HT1080 (cell line): ENCODE results near the gene TOX2. TPM values are rescaled to one million over a fixed set of nuclear protein-coding genes. Genes with fewer than 3 reads are reported as not detected.

Experiments used
- DNase-seq: peaks from one replicate; pipeline ENCODE4 v3.0.0-alpha.2; 2015; ENCODE audit warnings: low read depth
- total RNA-seq: library from RNA; depleted of rRNA; stranded (reverse); fragments of >200 nt; shearing (Covaris generic); gene quantifications from 2 replicates; pipeline ENCODE4 v1.2.3, GENCODE V29; 2014

TOX2 gene
- total RNA-seq, 1 experiment from 2014 or later: 8.3 TPM

- peak; percentile 29 for DNase-seq
Measured at GRCh38 chr20:43915211-43916072, 790 bp downstream of the TOX2 start.

- DNase-seq: peak; percentile 33
Measured at GRCh38 chr20:43916073-43916880, 1.6 kb downstream of the TOX2 start.

- peak; percentile 53 for DNase-seq
Measured at GRCh38 chr20:43916881-43917371, 2.3 kb downstream of the TOX2 start.

GRCh38 chr20:43917380-43917779, 2.7 kb downstream of the TOX2 start:
- no peak for DNase-seq

- no peak for DNase-seq
Measured at GRCh38 chr20:43919686-43920403, 5.2 kb downstream of the TOX2 start.

- DNase-seq: no peak
Measured at GRCh38 chr20:43920797-43921196, 6.1 kb downstream of the TOX2 start.

- DNase-seq: no peak
Measured at GRCh38 chr20:43921227-43921780, 6.7 kb downstream of the TOX2 start.

- no peak for DNase-seq
Measured at GRCh38 chr20:43922614-43923013, 8.0 kb downstream of the TOX2 start.

- no peak for DNase-seq
Measured at GRCh38 chr20:43923322-43923721, 8.7 kb downstream of the TOX2 start.

- DNase-seq: no peak
Measured at GRCh38 chr20:43923917-43924316, 9.3 kb downstream of the TOX2 start.

- no peak for DNase-seq
Measured at GRCh38 chr20:43925215-43925614, 10.6 kb downstream of the TOX2 start.

- peak; percentile 58 for DNase-seq
Measured at GRCh38 chr20:43925801-43926200, 11.1 kb downstream of the TOX2 start.

GRCh38 chr20:43926287-43927050, 11.8 kb downstream of the TOX2 start:
- DNase-seq: no peak

- DNase-seq: no peak
Measured at GRCh38 chr20:43931976-43932375, 17.3 kb downstream of the TOX2 start.

GRCh38 chr20:43934833-43935232, 20.2 kb downstream of the TOX2 start:
- no peak for DNase-seq

GRCh38 chr20:43936104-43936770, 21.6 kb downstream of the TOX2 start:
- no peak for DNase-seq

GRCh38 chr20:43936805-43937204, 22.2 kb downstream of the TOX2 start:
- DNase-seq: no peak

GRCh38 chr20:43937591-43937990, 22.9 kb downstream of the TOX2 start:
- no peak for DNase-seq

GRCh38 chr20:43938017-43938655, 23.5 kb downstream of the TOX2 start:
- no peak for DNase-seq
